GM21515 (cell line): Measurements from ENCODE around the gene EEPD1.
"Not testable (repeated sequence)": the region's sequence is repeated elsewhere in the genome, so short reads cannot be mapped to it uniquely, and the experiment has no call there.

Source experiments
- ATAC-seq: cut with Tn5 transposase; IDR thresholded peaks from one replicate; pipeline ENCODE4 v1.9.1; 2021; ENCODE audit not compliant: unreplicated experiment

EEPD1 gene

DNA sequence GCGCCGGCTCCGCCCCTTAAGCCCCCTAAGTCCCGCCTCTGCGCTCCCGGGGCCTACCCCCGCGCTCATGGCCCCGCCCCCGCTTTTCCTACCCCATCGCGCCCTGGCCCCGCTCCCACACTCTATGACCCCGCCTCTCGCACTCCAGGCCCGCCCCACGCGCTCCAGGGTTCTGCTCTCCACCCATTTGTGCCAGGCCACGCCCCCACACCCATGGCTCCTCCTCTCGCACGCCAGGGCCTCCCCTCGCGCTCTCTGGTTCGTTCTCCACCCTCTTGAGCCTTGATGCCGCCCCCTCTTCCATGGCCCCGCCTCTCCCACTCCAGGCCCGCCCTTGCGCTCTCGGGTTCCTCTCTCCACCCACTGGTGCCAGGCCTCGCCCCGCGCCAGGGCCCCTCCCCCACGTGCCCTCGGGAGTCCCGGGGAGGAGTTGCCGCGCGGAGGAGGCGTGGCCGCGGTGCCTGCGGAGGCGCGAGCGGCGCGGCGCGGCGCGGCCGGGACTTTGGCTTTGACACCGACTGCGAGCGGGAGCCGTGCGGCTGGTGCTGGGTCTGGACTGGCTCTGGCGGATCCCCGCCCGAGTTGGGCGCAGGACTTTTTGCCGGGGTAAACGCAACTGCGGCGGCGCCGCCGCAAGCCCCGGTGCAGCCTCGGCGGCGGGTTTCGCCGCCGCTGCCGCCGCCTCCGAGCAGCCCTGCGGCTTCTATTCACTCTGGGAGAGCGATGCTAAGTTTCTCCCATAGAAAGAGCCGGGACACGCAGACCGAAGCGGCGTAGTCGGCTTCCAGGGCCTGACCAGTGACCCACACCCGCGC, at the start of gene EEPD1:
Gene EEPD1, plus strand, starts transcription at position 499 of the 815 bp plus-strand sequence. CDS start 1,071 bp downstream, outside the sequence.
- ATAC-seq: peak; percentile 98

DNA sequence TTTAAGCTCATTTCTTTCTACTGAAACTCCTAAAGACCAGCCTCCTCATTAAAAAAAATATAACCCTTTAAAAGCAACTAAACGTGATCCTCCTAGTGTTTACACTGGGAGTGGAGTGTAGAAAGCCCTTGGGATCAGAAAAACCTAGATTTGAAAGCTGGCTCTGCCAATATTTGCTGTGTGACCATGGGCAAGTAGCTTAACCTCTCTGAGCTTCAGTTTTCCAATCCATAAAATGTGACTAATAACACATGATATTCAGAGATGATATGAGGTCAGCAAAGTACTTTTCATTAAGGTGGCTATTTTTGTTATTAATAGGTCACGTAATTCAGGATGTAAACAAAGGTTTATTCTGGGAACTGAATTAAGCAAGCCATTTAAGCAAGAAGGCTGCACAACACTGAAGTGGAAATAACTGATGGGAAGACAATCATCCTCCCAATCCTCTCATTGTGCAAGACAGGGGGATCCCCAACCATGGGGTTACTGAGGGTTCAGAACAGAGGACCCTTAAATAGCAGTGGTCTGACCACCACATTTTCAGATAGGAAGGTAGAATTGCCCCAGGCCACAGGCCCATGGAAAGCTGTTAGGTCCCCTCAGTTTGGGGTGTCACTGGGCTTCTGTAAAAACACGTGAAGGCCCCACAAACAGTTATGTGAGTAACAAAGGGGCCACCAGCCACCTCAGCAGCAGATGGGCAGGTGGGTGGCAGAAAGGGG, 49.1 kb upstream of the EEPD1 start:
- no peak for ATAC-seq

DNA sequence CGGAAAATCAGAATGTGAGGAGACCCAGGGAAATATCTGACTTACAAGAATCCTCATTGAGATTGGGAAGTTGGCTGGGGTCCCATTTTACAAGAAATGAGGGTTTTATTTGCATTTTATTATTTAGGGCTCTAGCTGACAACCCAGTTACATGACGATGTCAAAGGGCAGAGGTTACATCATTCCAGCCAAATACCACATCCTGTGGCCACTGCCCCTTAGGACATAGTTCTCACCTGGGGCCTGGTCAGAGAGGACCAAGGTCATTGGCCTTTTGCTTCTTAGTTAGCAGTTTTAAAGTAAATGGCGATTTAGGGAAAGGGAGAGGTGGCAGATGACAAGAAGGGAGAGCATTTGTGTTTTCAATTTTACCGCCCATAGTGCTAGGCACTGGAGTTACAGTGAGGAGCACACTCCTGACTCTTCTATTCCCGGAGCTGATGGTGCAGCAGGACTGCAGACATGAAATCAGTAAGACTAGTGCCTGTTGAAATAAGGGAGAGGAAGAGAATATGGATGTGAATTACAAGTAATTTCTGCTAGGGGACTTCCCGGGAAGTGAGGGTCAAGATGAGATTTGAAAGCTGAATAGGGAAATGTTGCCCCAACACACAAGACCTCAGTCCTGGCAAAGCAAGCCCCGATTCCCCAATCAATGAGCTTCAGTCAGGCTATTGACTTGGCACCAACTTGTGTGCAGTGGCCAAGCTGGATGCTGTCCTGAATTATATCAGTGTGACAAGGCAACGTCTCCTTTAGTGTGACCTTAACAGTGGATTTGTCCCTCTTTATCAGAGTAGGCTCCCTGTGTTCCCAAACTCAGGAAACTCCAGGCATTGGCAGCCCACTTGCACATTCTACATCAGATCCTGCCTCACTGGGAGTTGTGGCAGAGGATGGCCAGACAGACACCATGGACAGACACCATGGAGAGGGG, 45.8 kb upstream of the EEPD1 start:
- not testable (repeated sequence) for ATAC-seq

DNA sequence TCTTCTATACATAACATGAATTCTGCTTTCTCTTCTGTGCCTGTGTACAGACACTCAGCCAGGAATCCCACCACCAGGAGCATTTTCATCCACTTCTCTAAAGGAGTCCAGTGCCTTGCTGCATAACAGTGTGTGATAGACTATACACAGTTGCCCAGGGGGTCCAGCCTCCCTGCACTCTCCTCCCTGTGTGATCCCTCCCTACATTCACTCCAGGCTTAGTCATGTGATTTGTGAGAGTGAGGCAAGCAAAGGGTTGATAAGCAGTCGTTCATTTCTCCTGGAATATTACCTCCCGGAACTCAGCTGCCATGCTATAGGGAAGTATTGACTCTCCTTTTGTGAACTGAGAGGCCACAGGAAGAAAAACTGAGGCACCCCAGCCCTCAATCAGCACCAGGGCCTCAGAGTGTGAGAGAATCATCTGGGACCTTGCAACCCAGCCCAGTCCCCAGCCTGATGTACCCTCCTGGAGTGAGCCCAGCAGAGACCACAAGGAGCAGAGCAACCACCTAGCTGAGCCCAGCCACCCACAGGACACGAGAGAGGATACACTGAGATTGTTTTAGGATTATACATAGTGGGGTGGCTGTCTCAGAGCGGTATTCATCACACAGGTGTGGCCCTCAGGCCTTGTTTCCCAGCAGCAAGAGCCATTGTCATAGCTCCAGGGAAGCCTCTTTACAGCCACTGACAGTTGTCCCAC, 45.0 kb upstream of the EEPD1 start:
- ATAC-seq: no peak

DNA sequence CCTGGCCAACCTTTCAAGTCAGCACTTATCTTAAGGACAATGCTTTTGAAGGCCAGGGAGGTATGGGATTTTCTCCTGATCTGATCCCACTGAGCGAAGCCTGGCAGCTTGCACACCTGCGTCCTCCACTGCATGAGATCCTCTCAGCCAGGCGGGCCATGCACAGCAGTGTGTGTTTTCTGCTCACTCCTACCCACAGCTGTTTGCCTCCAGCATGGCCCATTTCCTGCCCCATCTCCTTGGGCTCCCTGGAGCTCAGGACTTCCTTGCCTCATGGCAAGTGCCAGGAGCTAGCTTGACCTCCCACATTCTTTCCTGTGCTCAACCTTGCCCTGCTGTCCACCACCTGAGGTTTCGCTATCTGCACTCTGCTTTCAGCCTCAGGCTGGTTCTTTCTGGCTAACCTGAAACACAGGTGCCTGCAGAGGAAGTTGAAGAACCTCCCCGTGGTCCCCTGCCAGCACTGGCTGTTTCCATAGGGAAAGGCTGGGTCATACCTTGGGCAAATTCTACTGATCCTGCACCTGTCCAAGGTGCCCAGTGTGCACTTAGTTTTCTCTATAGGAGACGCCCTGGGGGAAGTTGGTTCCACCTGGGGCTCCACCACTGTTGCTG, 43.9 kb upstream of the EEPD1 start:
- no peak for ATAC-seq

DNA sequence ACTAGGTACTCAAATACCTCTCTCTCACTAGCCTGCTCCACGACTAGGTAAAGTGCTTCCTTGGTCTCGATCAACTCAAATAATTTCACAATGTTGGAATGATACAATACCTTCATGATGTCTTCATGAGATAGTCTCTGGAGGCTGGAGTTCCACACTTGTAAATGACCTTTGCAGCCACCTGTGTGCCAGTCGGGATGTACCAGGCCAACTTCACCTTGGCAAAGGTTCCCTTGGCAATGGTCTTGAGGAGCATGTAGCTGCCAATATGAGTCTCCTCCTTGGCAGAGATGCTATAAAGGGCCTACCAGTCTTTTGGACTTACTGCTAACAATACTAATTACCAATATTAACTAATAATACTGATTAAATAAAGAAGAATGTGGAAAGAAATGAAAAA, 42.5 kb upstream of the EEPD1 start:
- no peak for ATAC-seq

DNA sequence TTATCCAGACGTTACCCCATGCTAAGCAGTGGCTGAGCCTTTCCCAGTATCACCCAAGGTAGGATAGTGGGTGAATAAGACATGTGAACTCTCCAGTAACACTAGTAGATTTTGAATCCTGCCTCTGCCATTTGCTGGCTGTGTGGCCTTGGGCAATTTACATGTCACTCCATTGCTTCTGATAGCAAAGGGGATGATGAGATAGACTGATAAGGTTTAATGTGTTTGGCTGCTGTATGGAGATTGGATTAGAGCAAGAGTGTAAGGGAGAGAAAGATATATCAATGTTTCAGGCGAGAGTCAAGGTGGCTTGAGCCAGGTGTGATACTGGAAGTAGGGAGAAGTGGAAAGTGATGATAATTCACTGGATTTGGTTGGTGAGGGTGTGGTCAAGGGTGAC, 40.1 kb upstream of the EEPD1 start:
- ATAC-seq: no peak

DNA sequence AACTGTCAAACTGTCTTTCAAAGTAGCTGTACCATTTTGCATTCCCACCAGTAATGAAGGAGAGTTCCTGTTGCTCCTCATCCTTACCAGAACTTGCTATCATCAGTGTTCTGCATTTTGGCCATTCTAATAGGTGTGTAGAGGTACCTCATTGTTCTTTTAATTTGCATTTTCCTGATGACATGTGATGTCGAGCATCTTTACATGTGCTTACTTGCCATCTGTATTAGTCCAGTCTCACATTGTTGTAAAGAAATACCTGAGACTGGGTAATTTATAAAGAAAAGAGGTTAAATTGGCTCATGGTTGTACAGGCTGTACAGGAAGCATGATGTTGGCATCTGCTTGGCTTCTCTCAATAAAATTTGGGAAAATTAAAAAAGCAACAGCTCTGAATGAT, 38.7 kb upstream of the EEPD1 start:
- no peak for ATAC-seq

DNA sequence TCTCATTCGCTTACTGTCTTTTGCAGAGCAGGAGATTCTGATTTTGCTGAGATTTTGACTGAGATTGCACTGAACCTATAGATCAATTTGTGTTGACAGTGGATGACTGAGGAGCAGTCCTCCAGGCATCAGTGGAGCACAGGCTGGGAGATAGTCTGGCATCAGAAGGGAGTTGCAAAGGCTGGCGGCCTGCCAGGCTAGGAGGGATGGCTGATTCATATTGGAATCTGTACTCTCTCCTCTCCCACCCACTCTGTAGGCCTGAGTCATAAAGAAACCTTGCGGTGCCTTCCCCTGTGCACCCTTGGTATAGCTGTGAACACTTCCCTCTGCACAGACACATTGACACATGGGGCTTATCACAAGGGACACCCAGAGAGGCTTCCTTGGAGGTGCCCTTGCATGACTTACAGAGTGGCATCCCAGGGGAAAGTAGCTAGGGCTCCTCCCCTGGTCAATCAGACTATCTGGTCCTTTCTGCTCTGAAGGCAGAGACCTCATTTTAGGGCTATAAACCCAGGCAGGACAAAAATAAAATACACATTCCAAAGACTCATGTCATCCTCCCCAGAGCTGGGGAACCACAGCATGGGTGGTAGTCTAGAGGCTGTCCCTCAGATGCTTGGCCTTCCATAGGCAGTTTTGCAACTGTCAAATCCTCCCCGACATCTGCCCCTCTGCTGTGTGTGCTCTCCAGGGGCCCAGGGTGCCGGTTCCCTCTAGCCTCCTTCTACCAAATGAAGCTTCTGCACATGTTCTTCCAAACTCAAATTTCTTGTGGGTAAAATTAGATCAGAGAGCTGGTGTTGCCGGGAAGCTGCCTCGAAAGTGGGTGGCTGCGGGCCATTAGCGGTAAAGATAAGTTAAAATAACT, 37.4 kb upstream of the EEPD1 start:
- ATAC-seq: peak; percentile 99

DNA sequence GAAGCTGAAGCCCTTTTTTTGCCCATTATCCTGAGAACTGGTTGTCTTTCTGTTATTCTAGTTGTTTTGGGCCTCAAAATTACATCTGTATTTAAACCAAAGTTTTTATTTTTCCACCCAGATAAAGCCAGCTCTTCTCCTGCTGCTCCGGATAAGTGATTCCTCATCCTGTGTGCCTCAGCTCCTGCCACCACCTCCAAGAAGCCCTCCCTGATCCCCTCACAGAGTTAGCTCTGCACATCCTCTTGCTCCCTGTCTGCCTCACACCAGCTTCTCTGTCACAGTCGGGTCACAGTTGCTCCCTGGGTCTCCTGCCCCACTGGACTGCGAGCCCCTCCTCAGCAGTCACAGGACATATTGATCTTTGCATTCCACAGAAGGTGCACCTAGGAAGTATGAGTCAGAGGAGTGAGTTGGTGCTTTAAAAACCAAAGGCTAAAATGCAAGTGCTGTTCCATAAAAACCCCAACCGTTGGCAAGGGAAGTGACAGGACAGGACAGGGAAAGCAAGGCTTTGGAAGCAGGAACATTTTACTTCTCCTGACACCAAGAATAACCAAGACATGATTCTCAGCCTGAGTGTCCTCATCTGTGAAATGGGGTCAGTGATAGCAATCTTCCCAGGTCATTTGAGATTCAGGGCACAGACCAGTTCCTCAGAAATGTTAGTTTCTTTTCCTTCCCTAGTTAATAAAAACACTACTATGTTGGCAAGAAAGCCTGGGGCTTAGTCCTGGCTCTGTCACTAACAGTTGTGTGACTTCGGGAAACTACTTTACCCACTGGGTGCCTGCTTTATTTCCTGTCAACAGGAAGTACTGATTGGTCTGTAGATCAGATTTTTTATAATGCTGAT, 36.5 kb upstream of the EEPD1 start:
- no peak for ATAC-seq

DNA sequence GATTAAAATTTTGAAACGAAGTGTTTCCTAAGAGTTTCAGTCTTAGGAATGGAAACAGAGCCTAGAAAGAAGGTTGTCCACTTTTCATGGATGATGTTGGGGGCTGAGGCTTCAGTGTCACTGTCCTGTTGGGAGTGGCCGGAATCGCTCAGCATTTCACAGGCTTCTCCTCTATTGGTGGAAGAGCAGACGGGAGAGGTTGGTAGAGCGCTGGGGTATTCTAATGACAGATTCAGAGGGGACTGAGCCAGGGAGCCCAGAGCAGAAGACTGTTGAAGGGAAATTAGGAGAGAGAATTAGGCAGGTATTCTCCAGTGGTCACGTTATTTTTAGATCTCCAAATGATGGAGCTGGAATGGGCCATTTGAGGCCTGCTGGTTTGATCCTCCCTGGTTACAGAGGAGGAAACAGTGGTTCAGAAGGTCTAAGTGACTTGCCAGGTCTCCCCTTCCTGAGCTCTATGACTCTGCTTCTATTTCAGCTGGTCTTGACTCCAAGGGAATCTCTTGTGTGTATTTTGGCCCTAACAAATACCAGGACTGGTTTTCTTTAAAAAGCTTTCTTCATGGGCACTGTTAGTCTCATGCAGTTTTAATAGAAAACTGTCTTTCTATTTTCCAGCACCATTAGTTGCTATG, 35.7 kb upstream of the EEPD1 start:
- ATAC-seq: no peak

DNA sequence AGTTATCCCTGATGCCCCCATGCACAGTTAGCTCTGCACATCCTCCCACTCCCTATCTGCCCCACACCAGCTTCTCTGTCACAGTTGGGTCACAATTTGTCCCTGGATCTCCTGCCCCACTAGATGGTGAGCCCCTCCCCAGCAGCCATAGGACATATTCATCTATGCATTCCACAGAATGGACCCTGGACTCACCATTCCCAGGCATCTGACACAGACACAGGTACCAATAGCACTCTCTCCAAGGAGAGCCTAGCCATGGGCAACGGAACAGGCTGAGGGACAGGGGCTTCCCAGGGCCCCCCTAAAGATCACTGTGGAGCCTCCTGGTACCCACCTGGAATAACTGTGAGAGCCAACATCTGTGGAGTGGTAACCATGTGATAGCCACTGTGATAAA, 34.7 kb upstream of the EEPD1 start:
- ATAC-seq: no peak

DNA sequence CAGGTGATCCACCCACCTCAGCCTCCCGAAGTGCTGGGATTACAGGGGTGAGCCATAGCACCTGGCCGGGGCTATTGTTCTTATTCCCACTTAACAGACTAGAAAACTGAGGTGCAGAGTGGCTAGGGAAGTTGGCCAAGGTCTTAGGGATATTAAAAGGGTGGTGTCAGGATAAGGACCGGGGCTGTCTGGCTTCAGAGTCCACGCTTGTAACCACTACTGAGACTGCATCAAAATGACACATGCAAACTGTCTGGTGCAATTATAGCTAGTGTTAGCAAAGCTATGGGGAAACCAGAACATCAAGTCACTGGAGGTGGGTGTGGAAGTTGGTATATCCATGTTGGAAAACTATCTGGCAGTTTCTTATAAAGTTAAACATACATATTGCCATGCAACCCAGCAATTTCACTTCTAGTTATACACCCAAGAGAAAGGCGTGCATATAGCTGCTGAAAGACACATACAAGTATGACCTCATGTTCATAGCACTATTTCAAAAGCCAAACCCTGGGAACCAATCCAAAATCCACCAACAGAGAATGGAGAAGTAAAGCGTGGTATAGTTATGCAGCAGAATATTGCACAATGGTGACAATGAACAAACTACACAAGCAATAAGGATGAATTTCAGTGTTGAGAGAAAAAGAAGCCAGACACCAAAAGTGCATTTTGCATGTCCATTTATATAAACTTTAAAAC, 33.9 kb upstream of the EEPD1 start:
- no peak for ATAC-seq

DNA sequence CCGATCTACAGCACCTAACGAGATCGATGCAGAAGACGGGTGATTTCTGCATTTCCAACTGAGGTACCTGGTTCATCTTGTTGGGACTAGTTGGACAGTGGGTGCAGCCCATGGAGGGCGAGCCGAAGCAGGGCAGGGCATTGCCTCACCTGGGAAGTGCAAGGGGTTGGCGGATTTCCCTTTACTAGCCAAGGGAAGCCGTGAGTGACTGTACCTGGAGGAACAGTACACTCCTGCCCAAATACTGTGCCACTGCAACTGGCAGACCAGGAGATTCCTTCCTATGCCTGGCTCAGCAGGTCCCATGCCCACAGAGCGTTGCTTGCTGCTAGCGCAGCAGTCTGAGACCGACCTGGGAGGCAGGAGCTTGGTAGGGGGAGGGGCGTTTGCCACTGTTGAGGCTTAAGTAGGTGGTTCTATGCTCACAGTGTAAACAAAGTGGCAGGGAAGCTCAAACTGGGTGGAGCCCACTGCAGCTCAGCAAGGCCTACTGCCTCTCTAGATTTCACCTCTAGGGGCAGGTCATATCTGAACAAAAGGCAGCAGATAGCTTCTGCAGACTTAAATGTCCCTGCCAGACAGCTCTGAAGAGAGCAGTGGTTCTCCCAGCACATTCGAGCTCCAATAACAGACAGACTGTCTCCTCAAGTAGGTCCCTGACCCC, 32.9 kb upstream of the EEPD1 start:
- not testable (repeated sequence) for ATAC-seq

DNA sequence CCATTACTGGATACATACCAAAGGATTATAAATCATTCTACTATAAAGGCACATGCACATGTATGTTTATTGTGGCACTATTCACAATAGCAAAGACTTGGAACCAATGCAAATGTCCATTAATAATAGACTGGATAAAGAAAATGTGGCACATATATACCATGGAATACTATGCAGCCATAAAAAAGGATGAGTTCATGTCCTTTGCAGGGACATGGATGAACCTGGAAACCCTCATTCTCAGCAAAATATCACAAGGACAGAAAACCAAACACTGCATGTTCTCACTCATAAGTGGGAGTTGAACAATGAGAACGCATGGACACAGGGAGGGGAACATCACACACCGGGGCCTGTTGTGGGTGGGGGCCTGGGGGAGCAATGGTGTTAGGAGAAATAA, 27.4 kb upstream of the EEPD1 start:
- ATAC-seq: not testable (repeated sequence)

DNA sequence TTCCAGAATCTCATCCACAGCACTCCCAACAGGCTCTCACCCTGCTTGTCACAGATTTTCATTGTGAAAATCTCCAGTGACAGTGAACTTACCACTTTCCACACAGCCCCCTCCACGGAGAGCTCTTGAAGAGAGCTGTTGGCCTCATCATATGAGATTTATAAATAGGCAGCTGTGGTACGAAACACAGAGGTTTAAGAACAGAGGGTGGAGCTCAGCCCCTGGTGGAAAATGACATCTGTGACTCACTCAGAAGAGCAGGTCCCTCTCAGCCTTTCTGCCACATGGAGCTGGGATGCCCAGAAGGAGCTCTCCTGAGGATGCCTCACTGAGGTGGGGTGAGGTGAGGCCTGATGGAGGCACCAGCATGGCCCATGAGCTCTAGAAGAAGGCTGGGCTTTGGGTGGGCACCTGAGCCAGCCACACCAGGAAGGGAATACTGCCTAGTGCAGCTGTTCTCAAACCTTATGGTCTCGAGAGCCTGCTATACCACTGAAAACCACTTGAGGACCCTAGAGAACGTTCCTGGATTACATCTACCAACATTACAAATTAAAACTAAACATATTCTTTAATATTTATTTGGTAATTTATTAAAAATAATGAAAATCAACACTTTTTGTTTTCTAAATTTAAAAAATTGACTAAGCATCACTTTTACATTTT, 25.8 kb upstream of the EEPD1 start:
- ATAC-seq: no peak
